AG04449 (cell line): ENCODE measurements around the gene CD300H.

Experiments
- CTCF ChIA-PET: fragments of 350-600 bp; formaldehyde crosslinking; extraction: SDS; loops from one replicate; lab custom pipeline; 2021; ENCODE audit warnings: antibody characterized with exemption; lab: Yijun Ruan, JAX
- POLR2A ChIA-PET: fragments of 400-600, 350-600 bp; formaldehyde crosslinking; extraction: SDS; loops from one replicate; lab custom pipeline; 2020; ENCODE audit warnings: antibody characterized with exemption, inconsistent platforms; lab: Yijun Ruan, JAX
- DNase-seq: peaks from one replicate; pipeline ENCODE4 v3.0.0-alpha.2; 2010; ENCODE audit warnings: low read depth, low spot score
- H3K4me3 ChIP-seq: 2 replicates; pipeline ENCODE4 v1.5.1; 2011; ENCODE audit warnings: low read depth, mild to moderate bottlenecking, control low read depth, low read length
- TF ChIP-seq, protein P1 (sequence below): IDR thresholded peaks from one replicate; pipeline ENCODE4 v1.5.1; 2011; ENCODE audit warnings: mild to moderate bottlenecking, moderate library complexity, low read length, control low read depth, inconsistent platforms; ENCODE audit not compliant: insufficient read depth; ENCODE audit errors: missing control alignments

Gene CD300H

DNA sequence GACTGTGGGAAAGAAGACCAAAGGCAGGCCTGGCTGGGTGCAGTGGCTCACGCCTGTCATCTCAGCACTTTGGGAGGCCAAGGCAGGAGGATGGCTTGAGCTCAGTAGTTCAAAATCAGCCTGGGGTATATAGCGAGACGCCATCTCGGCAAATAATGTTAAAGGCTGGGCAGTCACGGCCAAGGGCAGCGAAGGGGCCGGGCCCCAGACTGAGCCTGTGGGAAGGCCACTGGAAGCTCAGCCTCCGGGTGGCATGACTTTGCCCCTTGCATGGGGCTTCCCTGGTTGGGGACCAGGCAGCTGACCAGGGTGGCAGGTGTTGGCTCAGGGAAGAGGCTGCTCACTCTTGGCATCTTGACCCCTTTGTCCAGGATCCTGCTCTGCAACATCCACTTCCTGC lies 38.7 kb upstream of the CD300H start:
- ChIA-PET CTCF (no interaction called here), POLR2A (no interaction called here)
- TF ChIP-seq, protein P1, sequence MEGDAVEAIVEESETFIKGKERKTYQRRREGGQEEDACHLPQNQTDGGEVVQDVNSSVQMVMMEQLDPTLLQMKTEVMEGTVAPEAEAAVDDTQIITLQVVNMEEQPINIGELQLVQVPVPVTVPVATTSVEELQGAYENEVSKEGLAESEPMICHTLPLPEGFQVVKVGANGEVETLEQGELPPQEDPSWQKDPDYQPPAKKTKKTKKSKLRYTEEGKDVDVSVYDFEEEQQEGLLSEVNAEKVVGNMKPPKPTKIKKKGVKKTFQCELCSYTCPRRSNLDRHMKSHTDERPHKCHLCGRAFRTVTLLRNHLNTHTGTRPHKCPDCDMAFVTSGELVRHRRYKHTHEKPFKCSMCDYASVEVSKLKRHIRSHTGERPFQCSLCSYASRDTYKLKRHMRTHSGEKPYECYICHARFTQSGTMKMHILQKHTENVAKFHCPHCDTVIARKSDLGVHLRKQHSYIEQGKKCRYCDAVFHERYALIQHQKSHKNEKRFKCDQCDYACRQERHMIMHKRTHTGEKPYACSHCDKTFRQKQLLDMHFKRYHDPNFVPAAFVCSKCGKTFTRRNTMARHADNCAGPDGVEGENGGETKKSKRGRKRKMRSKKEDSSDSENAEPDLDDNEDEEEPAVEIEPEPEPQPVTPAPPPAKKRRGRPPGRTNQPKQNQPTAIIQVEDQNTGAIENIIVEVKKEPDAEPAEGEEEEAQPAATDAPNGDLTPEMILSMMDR = no peak
- H3K4me3 ChIP-seq = no peak overlapping the region
- DNase-seq = no peak

GRCh38 chr17:74605361-74605760 lies 38.1 kb upstream of the CD300H start:
- DNase-seq = peak; percentile 17
- TF ChIP-seq, protein P1 = no peak
- ChIA-PET POLR2A (no interaction called here), CTCF (no interaction called here)
- no peak overlapping the region for H3K4me3 ChIP-seq

DNA sequence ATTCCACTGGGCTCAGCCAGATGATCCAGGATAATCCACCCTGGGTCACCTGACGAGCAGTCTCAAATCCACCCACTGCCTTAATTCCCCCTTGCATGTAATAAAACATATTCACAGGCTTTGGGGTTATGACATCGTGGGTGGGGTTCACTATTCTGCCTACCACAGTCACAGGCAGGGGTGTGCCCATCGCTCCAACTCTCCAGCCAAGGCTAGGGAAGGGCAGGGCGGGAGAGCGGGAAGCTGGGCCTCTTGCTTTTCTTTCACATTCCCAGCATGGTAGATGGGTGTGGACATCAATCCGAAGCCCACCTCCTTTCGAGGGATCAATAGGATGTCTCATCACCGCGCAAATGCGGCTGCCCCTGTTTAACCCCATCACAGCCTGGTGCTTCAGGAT lies 37.5 kb upstream of the CD300H start:
- CTCF ChIA-PET = no interaction called here
- POLR2A ChIA-PET = no interaction called here
- DNase-seq = no peak
- H3K4me3 ChIP-seq = no peak overlapping the region
- TF ChIP-seq, protein P1 = no peak

GRCh38 chr17:74604200-74604599 lies 36.9 kb upstream of the CD300H start:
- CTCF ChIA-PET = interaction anchor here (0.9 kb wide), 1 partner anchor 237 kb away, joined by 3 read pairs; the partner anchor contains the start of gene GPR142
- no peak for DNase-seq
- no peak overlapping the region for H3K4me3 ChIP-seq
- TF ChIP-seq, protein P1 = no peak
- POLR2A ChIA-PET = no interaction called here

DNA sequence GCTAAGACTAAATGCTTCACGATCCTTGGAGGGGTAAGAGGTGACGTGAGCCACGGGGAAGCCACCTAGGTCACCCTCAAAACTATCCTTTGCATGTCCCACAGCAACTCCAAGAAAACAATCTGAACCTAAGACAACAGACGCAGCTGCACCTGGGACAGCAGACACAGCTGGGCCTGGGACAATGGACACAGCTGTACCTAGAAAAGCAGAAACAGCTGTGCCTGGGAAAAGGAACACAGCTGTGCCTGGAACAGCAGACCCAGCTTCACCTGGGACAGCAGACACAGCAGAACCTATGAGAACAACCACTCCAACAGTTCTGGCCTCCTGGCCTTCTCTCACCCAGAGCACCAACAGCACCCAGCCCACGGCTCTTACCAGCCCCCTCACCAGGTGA lies 36.4 kb upstream of the CD300H start:
- TF ChIP-seq, protein P1 = no peak
- no peak overlapping the region for H3K4me3 ChIP-seq
- DNase-seq = no peak
- ChIA-PET CTCF (interaction anchor here (0.9 to 1.3 kb wide), 2 partner anchors 224 to 236 kb away, joined by 3 to 4 read pairs; partner anchors contain the start of gene GPR142), POLR2A (no interaction called here)

- POLR2A ChIA-PET = no interaction called here
Observed at GRCh38 chr17:74603037-74603635, 35.8 kb upstream of the CD300H start.

More at GRCh38 chr17:74603037-74603635, 35.8 kb upstream of the CD300H start:
- TF ChIP-seq, protein P1 = no peak
- CTCF ChIA-PET = interaction anchor here (1.0 to 1.3 kb wide), 2 partner anchors 224 to 235 kb away, joined by 3 to 4 read pairs; no protein-coding TSS in a partner anchor
- no peak overlapping the region for H3K4me3 ChIP-seq
- DNase-seq = no peak
